ENCODE data around the gene UQCRC2.

DNA sequence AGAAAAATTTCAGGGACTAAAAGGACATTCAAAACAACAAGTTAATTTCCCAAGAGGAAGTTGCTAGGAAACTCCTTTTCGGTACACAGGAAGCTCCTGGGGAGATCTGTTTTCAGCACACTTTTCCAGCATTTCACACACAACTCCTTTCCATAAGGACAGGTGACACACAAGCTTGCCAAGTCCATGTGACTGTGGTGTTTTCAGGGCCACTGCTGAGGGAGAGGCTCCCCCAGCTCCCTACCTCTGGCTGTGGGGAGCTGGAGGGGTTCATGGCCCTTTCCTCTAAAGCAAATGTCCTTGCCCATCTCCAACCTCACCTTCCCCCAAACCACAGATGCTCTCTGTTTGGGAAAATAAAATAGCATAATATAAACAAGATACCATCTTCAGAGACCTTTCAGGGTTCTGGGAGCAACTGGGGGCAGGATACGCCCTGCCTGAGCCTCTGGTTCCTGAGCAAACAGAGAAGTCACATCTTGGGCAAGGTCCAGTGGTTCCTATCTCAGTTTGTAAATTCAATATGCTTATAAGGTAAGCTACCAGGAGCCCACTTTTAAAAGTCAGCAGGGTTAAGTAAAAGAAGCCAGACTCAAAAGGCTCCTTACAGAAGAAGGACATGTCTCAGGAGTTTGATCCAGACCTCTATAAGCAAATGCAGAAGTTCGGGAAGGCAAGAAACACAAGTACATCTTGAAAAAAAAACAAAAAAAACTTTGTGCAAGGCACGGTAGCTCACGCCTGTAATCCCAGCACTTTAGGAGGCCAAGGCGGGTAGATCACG is 44.7 kb downstream of the UQCRC2 start:
- TF ChIP-seq, protein P1, sequence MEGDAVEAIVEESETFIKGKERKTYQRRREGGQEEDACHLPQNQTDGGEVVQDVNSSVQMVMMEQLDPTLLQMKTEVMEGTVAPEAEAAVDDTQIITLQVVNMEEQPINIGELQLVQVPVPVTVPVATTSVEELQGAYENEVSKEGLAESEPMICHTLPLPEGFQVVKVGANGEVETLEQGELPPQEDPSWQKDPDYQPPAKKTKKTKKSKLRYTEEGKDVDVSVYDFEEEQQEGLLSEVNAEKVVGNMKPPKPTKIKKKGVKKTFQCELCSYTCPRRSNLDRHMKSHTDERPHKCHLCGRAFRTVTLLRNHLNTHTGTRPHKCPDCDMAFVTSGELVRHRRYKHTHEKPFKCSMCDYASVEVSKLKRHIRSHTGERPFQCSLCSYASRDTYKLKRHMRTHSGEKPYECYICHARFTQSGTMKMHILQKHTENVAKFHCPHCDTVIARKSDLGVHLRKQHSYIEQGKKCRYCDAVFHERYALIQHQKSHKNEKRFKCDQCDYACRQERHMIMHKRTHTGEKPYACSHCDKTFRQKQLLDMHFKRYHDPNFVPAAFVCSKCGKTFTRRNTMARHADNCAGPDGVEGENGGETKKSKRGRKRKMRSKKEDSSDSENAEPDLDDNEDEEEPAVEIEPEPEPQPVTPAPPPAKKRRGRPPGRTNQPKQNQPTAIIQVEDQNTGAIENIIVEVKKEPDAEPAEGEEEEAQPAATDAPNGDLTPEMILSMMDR (IDR thresholded peaks at IDR 0.05), result no peak
- no peak for TF ChIP-seq ZFX (IDR thresholded peaks at IDR 0.05; ENCODE audit: borderline replicate concordance)
